GM21825 (cell line): ENCODE results near the gene LTB4R2.

Experiments used
- ATAC-seq: cut with Tn5 transposase; IDR thresholded peaks from one replicate; pipeline ENCODE4 v1.9.1; 2021; ENCODE audit warnings: mild to moderate bottlenecking, moderate library complexity; ENCODE audit not compliant: unreplicated experiment

LTB4R2 gene

GRCh38 chr14:24277071-24277470 lies 32.9 kb upstream of the LTB4R2 start:
- ATAC-seq: no peak

GRCh38 chr14:24277606-24278321 lies 32.2 kb upstream of the LTB4R2 start:
- no peak for ATAC-seq

- no peak for ATAC-seq
Observed at GRCh38 chr14:24278424-24278823, 31.5 kb upstream of the LTB4R2 start.

GRCh38 chr14:24279301-24280186 lies 30.4 kb upstream of the LTB4R2 start:
- ATAC-seq: peak; percentile 66

GRCh38 chr14:24280797-24281460 lies 29.0 kb upstream of the LTB4R2 start:
- ATAC-seq: no peak

- ATAC-seq: no peak
Observed at GRCh38 chr14:24281636-24282035, 28.3 kb upstream of the LTB4R2 start.

GRCh38 chr14:24282736-24283135 lies 27.2 kb upstream of the LTB4R2 start:
- ATAC-seq: no peak

GRCh38 chr14:24283796-24284460 lies 26.0 kb upstream of the LTB4R2 start:
- no peak for ATAC-seq

- no peak for ATAC-seq
Observed at GRCh38 chr14:24284501-24285035, 25.4 kb upstream of the LTB4R2 start.

- ATAC-seq: no peak
Observed at GRCh38 chr14:24285351-24285750, 24.6 kb upstream of the LTB4R2 start.

GRCh38 chr14:24286996-24287395 lies 22.9 kb upstream of the LTB4R2 start:
- no peak for ATAC-seq

- peak; percentile 83 for ATAC-seq
Observed at GRCh38 chr14:24289649-24290280, 20.2 kb upstream of the LTB4R2 start.

GRCh38 chr14:24290746-24291145 lies 19.2 kb upstream of the LTB4R2 start:
- ATAC-seq: no peak

- no peak for ATAC-seq
Observed at GRCh38 chr14:24291446-24292117, 18.4 kb upstream of the LTB4R2 start.

GRCh38 chr14:24292118-24292807 lies 17.7 kb upstream of the LTB4R2 start:
- ATAC-seq: no peak

- ATAC-seq: no peak
Observed at GRCh38 chr14:24293525-24293924, 16.4 kb upstream of the LTB4R2 start.

GRCh38 chr14:24296341-24297157 lies 13.4 kb upstream of the LTB4R2 start:
- peak; percentile 45 for ATAC-seq
